ENCODE results near the gene HLCS.

HLCS gene

GRCh38 chr21:36845070-36845469, 121.4 kb downstream of the HLCS start:
- no peak for DNase-seq
- H3K9me3 ChIP-seq (ENCODE audit: severe bottlenecking): no peaks in the 10 kb centered on the region
- H3K36me3 ChIP-seq: no peaks in the 10 kb centered on the region; the same call in 1 of the 2 replicates
- TF ChIP-seq, protein P1, sequence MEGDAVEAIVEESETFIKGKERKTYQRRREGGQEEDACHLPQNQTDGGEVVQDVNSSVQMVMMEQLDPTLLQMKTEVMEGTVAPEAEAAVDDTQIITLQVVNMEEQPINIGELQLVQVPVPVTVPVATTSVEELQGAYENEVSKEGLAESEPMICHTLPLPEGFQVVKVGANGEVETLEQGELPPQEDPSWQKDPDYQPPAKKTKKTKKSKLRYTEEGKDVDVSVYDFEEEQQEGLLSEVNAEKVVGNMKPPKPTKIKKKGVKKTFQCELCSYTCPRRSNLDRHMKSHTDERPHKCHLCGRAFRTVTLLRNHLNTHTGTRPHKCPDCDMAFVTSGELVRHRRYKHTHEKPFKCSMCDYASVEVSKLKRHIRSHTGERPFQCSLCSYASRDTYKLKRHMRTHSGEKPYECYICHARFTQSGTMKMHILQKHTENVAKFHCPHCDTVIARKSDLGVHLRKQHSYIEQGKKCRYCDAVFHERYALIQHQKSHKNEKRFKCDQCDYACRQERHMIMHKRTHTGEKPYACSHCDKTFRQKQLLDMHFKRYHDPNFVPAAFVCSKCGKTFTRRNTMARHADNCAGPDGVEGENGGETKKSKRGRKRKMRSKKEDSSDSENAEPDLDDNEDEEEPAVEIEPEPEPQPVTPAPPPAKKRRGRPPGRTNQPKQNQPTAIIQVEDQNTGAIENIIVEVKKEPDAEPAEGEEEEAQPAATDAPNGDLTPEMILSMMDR (IDR thresholded peaks at IDR 0.05; ENCODE audit: low read depth, low read length): no peak
- H3K4me3 ChIP-seq (ENCODE audit: low read depth, low read length): no peak overlapping the region
- H3K27ac ChIP-seq: no peak overlapping the region
- no peaks in the 10 kb centered on the region for H3K27me3 ChIP-seq (ENCODE audit: insufficient read depth, low read depth, severe bottlenecking)

DNA sequence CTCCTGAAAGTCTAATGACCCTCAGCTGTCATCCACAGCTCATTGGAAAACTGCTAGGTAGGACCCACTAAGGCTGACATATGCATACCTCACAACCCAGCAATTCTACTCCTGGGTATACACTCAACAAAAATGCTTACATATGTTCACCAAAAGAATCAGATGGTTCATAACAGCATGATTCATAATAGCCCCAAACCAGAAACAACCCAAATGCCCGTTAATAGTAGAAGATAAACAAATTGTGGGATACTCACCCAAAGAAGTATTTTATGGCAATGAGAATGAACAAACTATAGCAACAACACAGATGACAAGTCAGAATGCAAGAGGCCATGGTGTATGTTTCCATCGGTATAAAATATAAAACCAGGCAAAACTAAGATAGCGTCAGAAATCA, 124.6 kb downstream of the HLCS start:
- no peaks in the 10 kb centered on the region for H3K27me3 ChIP-seq (ENCODE audit: insufficient read depth, low read depth, severe bottlenecking)
- H3K4me3 ChIP-seq (ENCODE audit: low read depth, low read length): no peak overlapping the region
- no peaks in the 10 kb centered on the region for H3K9me3 ChIP-seq (ENCODE audit: severe bottlenecking)
- TF ChIP-seq, protein P1 (IDR thresholded peaks at IDR 0.05; ENCODE audit: low read depth, low read length): no peak
- H3K36me3 ChIP-seq: no peaks in the 10 kb centered on the region; the same call in 1 of the 2 replicates
- DNase-seq: no peak
- H3K27ac ChIP-seq: no peak overlapping the region

DNA sequence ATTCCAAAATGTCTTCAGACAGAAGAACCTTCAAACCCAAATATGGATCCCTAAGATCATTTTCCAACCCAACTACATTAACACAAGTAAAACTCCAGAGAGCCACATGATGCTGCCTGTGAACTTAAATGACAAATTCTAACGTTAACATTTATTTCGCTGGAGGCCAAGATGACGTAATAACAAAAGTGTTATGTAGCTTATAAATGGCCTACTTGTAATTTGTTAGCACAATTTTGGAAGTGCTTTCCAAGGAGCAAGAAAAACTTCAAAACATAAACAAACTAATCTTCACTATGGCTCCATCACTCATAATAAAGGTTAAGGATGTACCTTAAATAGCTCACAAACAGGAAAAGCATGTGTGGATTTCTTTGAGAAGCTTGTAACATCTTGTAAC, 126.7 kb downstream of the HLCS start:
- no peaks in the 10 kb centered on the region for H3K9me3 ChIP-seq (ENCODE audit: severe bottlenecking)
- no peak overlapping the region for H3K4me3 ChIP-seq (ENCODE audit: low read depth, low read length)
- H3K36me3 ChIP-seq: no peaks in the 10 kb centered on the region; the same call in 1 of the 2 replicates
- DNase-seq: no peak
- no peak overlapping the region for H3K27ac ChIP-seq
- TF ChIP-seq, protein P1 (IDR thresholded peaks at IDR 0.05; ENCODE audit: low read depth, low read length): no peak
- no peaks in the 10 kb centered on the region for H3K27me3 ChIP-seq (ENCODE audit: insufficient read depth, low read depth, severe bottlenecking)

DNA sequence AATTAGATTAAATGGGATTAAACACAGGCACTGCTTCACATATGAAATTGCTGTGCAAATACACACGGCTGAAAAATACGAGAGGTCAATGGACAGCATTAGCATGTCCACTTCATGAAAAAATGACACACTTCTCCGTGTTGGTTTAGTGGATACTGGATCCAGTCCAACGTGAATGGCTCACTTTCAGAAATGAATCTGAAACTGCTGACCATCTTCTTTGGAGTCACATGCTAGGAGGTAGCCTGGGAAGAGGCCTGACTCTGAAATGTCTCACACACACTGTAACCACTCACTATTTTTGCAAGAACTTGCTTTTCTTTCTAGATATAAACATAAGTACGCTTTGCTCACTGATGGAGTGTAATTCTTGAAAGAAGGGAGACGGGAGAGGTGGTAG, 127.3 kb downstream of the HLCS start:
- H3K9me3 ChIP-seq (ENCODE audit: severe bottlenecking): no peaks in the 10 kb centered on the region
- DNase-seq: no peak
- no peaks in the 10 kb centered on the region for H3K27me3 ChIP-seq (ENCODE audit: insufficient read depth, low read depth, severe bottlenecking)
- no peaks in the 10 kb centered on the region; the same call in 1 of the 2 replicates for H3K36me3 ChIP-seq
- no peak overlapping the region for H3K4me3 ChIP-seq (ENCODE audit: low read depth, low read length)
- H3K27ac ChIP-seq: no peak overlapping the region
- TF ChIP-seq, protein P1 (IDR thresholded peaks at IDR 0.05; ENCODE audit: low read depth, low read length): no peak

- Histone ChIP-seq H3K4me3 (ENCODE audit: low read depth, low read length) (no peak overlapping the region), H3K27me3 (ENCODE audit: insufficient read depth, low read depth, severe bottlenecking) (no peaks in the 10 kb centered on the region), H3K27ac (no peak overlapping the region), H3K9me3 (ENCODE audit: severe bottlenecking) (no peaks in the 10 kb centered on the region), H3K36me3 (no peaks in the 10 kb centered on the region)
- no peak for DNase-seq
- TF ChIP-seq, protein P1 (IDR thresholded peaks at IDR 0.05; ENCODE audit: low read depth, low read length): no peak
Observed at GRCh38 chr21:36835383-36835795, 131.1 kb downstream of the HLCS start.

DNA sequence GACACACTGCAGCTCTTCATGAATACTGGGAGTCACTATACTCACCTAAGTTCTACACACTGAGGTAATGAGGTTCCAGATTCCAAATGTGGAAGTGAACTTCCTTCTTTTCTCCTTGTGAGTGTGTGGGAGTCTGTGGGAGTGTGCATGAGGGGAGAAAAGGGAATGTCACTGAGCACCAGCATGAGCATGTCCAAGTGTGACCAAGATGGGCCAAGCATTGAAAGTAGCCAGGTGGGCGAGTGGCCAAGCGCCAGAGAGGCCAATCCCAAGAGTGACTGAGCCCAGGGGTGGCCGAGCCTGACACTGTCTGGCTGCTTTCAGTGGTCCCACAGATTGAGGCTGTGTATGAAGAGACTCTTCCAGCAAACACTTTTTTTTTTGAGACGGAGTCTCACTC, 132.3 kb downstream of the HLCS start:
- DNase-seq: no peak
- no peaks in the 10 kb centered on the region for H3K36me3 ChIP-seq
- no peaks in the 10 kb centered on the region for H3K9me3 ChIP-seq (ENCODE audit: severe bottlenecking)
- TF ChIP-seq, protein P1 (IDR thresholded peaks at IDR 0.05; ENCODE audit: low read depth, low read length): no peak
- H3K4me3 ChIP-seq (ENCODE audit: low read depth, low read length): no peak overlapping the region
- H3K27ac ChIP-seq: no peak overlapping the region
- no peaks in the 10 kb centered on the region for H3K27me3 ChIP-seq (ENCODE audit: insufficient read depth, low read depth, severe bottlenecking)

All from WERI-Rb-1 (cell line).